HepG2 (cell line): ENCODE data around the gene CD44. TPM values are rescaled to one million over a fixed set of nuclear protein-coding genes. Genes with fewer than 3 reads are reported as not detected.

Experiments
- FOSL2 ChIP-seq: sonication (generic); formaldehyde crosslinking; IDR thresholded peaks from 2 replicates; pipeline ENCODE4 v1.4.0; 2020; ENCODE audit warnings: missing genetic modification reagents
- GATA4 ChIP-seq: sonication (generic); IDR thresholded peaks from 2 replicates; pipeline ENCODE4 v1.6.1; 2016; ENCODE audit warnings: antibody characterized with exemption, low read depth, borderline replicate concordance
- IKZF4 ChIP-seq: sonication (generic); formaldehyde crosslinking; IDR thresholded peaks from 2 replicates; pipeline ENCODE4 v1.5.1; 2020; ENCODE audit warnings: borderline replicate concordance, mild to moderate bottlenecking, low read depth, missing genetic modification reagents; ENCODE audit errors: not compliant biosample characterization
- KDM5A ChIP-seq: fragments of 200-600 bp; sonication (generic); IDR thresholded peaks from 2 replicates; pipeline ENCODE4 v1.7.0; 2018; ENCODE audit warnings: antibody characterized with exemption, mild to moderate bottlenecking, low read length, borderline replicate concordance
- LCORL ChIP-seq, 2 experiments: fragments of 450-650 bp in 1 of 2; sonication (generic) in 1 of 2; formaldehyde crosslinking in 1 of 2; IDR thresholded peaks; 2 replicates each; pipeline versions ENCODE4 v1.5.0 to v1.6.1; 2017 to 2020; ENCODE audit warnings: antibody characterized with exemption in 1 of 2, missing genetic modification reagents in 1 of 2
- SAP130 ChIP-seq: IDR thresholded peaks from 2 replicates; pipeline ENCODE4 v1.6.1; 2016; ENCODE audit warnings: low read depth
- SIX4 ChIP-seq: sonication (generic); formaldehyde crosslinking; IDR thresholded peaks from 2 replicates; pipeline ENCODE4 v1.4.0; 2020; ENCODE audit warnings: missing genetic modification reagents
- SOX13 ChIP-seq, 3 experiments: fragments of 450-650 bp in 1 of 3; sonication (generic) in 1 of 3; formaldehyde crosslinking in 1 of 3; IDR thresholded peaks in 2 of 3; conservative IDR thresholded peaks in 1 of 3; 2 replicates each; pipeline versions ENCODE4 v1.5.0 to v1.6.1; 2016 to 2020; ENCODE audit warnings: antibody characterized with exemption in 1 of 3, mild to moderate bottlenecking in 1 of 3, missing compliant biosample characterization in 1 of 3, missing genetic modification reagents in 1 of 3, moderate library complexity in 1 of 3
- SOX6 ChIP-seq, 2 experiments: fragments of 450-650 bp in 1 of 2; sonication (generic) in 1 of 2; formaldehyde crosslinking in 1 of 2; IDR thresholded peaks; 2 replicates each; pipeline versions ENCODE4 v1.4.0 to v1.6.1; 2017 to 2020; ENCODE audit warnings: antibody characterized with exemption in 1 of 2, mild to moderate bottlenecking in 1 of 2, missing genetic modification reagents in 1 of 2
- STAT5B ChIP-seq: sonication (generic); formaldehyde crosslinking; IDR thresholded peaks from 2 replicates; pipeline ENCODE4 v1.4.0; 2020; ENCODE audit warnings: missing genetic modification reagents
- TBL1XR1 ChIP-seq: fragments of 150-350 bp; IDR thresholded peaks from 2 replicates; pipeline ENCODE4 v1.6.1; 2014; ENCODE audit warnings: borderline replicate concordance, low read length; ENCODE audit not compliant: partially characterized antibody
- TEAD3 ChIP-seq: optimal IDR thresholded peaks from 2 replicates; pipeline ENCODE3; 2016; ENCODE audit warnings: borderline replicate concordance
- ZNF552 ChIP-seq: sonication (generic); formaldehyde crosslinking; IDR thresholded peaks from 2 replicates; pipeline ENCODE4 v1.9.0; 2022; ENCODE audit warnings: missing genetic modification reagents, mild to moderate bottlenecking, borderline replicate concordance
- ZNF720 ChIP-seq: sonication (generic); formaldehyde crosslinking; IDR thresholded peaks from 2 replicates; pipeline ENCODE4 v1.4.0; 2020; ENCODE audit warnings: missing genetic modification reagents
- ZNF768 ChIP-seq: sonication (generic); formaldehyde crosslinking; IDR thresholded peaks from 2 replicates; pipeline ENCODE4 v1.4.0; 2020; ENCODE audit warnings: missing genetic modification reagents
- ZNF782 ChIP-seq: sonication (generic); formaldehyde crosslinking; IDR thresholded peaks from 2 replicates; pipeline ENCODE4 v1.4.0; 2020; ENCODE audit warnings: missing genetic modification reagents, mild to moderate bottlenecking, borderline replicate concordance
- ZNF792 ChIP-seq: IDR thresholded peaks from 2 replicates; pipeline ENCODE4 v1.6.1; 2016
- ZNF850 ChIP-seq: sonication (generic); formaldehyde crosslinking; conservative IDR thresholded peaks from 2 replicates; pipeline ENCODE4 v1.9.0; 2021; ENCODE audit warnings: mild to moderate bottlenecking, missing genetic modification reagents
- polyA plus RNA-seq, 8 experiments: library from polyadenylated mRNA; depleted of rRNA in 3 of 8; stranded (reverse) in 7 of 8; unstranded in 1 of 8; fragments of >200 nt; fragmentation: Illumina TruSeq in 4 of 8; extraction: Trizol in 4 of 8; gene quantifications; 2 replicates each; pipeline versions ENCODE4 v1.2.1 to v1.2.3, GENCODE V29; 2011 to 2016; ENCODE audit warnings: low read depth in 4 of 8, missing spikeins in 1 of 8, mixed read lengths in 1 of 8; ENCODE audit not compliant: insufficient read depth in 1 of 8
- total RNA-seq, 5 experiments: library from RNA; depleted of rRNA; stranded (reverse); fragments of >200 nt; fragmentation: Illumina TruSeq; extraction: Trizol; gene quantifications; 2 replicates each; pipeline ENCODE4 v1.2.3, GENCODE V29; 2016; ENCODE audit warnings: low read depth in 1 of 5
- TF ChIP-seq, protein P1 (sequence below): sonication (generic); formaldehyde crosslinking; conservative IDR thresholded peaks from 2 replicates; pipeline ENCODE4 v1.4.0; 2020; ENCODE audit warnings: missing genetic modification reagents
- TF ChIP-seq, protein P2 (sequence below): sonication (generic); formaldehyde crosslinking; IDR thresholded peaks from 2 replicates; pipeline ENCODE4 v1.5.0; 2020; ENCODE audit warnings: mild to moderate bottlenecking, missing genetic modification reagents, borderline replicate concordance
- TF ChIP-seq, protein P3 (sequence below): sonication (generic); formaldehyde crosslinking; conservative IDR thresholded peaks from 2 replicates; pipeline ENCODE4 v1.8.0; 2022; ENCODE audit warnings: mild to moderate bottlenecking, moderate library complexity, missing genetic modification reagents

CD44 gene
- total and polyA plus RNA-seq, 2 of the 13 experiments (the other 11 are each of a cell fraction or from before 2014, with no cell fraction given), result 0.02 to 0.11 TPM

DNA sequence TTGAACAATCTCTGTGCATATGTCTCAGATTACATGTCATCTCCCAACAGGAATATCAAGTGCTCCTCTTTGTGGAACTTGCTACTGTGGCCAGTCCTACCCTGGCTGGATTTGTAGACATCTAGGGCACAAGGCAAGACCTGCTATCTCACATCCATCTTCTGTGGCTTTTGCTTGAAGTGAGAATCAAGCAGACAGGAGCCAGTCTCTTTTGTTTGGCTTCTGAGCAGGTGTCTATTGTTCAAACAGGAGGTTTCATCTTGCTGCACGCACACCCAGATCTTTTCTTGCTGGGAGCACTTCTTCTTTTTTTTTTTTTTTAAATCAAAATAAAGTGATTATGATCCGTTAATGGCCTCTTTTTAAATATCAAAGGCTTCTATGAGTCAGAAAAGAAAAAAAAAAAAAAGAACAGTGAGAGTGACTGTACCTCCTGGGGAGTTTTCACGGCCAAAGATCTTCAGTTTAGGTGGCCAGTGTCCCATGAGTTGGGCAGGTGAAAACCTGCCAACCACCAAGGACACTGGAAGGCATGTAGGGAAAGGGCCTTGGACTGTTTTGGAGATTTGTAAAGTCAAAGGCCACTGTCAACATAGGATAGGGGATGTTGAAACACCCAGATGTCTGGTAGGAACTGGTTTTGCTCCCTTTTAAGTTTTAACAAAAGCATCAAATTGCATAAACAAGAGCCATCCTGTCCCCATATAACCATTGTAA, 78.1 kb downstream of the CD44 start (continued):
- TF ChIP-seq, protein P1, sequence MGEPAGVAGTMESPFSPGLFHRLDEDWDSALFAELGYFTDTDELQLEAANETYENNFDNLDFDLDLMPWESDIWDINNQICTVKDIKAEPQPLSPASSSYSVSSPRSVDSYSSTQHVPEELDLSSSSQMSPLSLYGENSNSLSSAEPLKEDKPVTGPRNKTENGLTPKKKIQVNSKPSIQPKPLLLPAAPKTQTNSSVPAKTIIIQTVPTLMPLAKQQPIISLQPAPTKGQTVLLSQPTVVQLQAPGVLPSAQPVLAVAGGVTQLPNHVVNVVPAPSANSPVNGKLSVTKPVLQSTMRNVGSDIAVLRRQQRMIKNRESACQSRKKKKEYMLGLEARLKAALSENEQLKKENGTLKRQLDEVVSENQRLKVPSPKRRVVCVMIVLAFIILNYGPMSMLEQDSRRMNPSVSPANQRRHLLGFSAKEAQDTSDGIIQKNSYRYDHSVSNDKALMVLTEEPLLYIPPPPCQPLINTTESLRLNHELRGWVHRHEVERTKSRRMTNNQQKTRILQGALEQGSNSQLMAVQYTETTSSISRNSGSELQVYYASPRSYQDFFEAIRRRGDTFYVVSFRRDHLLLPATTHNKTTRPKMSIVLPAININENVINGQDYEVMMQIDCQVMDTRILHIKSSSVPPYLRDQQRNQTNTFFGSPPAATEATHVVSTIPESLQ (CRISPR knock-in tag), result no peak
- TF ChIP-seq SIX4 (CRISPR knock-in tag), result peak; percentile 40; the same call in 1 of the 2 replicates
- TF ChIP-seq SOX6 (IDR thresholded peaks at IDR 0.05), result no peak
- peak; percentile 84 for TF ChIP-seq SOX6 (CRISPR knock-in tag; IDR thresholded peaks at IDR 0.05)
- TF ChIP-seq, protein P2, sequence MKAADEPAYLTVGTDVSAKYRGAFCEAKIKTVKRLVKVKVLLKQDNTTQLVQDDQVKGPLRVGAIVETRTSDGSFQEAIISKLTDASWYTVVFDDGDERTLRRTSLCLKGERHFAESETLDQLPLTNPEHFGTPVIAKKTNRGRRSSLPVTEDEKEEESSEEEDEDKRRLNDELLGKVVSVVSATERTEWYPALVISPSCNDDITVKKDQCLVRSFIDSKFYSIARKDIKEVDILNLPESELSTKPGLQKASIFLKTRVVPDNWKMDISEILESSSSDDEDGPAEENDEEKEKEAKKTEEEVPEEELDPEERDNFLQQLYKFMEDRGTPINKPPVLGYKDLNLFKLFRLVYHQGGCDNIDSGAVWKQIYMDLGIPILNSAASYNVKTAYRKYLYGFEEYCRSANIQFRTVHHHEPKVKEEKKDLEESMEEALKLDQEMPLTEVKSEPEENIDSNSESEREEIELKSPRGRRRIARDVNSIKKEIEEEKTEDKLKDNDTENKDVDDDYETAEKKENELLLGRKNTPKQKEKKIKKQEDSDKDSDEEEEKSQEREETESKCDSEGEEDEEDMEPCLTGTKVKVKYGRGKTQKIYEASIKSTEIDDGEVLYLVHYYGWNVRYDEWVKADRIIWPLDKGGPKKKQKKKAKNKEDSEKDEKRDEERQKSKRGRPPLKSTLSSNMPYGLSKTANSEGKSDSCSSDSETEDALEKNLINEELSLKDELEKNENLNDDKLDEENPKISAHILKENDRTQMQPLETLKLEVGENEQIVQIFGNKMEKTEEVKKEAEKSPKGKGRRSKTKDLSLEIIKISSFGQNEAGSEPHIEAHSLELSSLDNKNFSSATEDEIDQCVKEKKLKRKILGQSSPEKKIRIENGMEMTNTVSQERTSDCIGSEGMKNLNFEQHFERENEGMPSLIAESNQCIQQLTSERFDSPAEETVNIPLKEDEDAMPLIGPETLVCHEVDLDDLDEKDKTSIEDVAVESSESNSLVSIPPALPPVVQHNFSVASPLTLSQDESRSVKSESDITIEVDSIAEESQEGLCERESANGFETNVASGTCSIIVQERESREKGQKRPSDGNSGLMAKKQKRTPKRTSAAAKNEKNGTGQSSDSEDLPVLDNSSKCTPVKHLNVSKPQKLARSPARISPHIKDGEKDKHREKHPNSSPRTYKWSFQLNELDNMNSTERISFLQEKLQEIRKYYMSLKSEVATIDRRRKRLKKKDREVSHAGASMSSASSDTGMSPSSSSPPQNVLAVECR, result no peak
- no peak for TF ChIP-seq ZNF792 (CRISPR knock-in tag)
- TF ChIP-seq, protein P3, sequence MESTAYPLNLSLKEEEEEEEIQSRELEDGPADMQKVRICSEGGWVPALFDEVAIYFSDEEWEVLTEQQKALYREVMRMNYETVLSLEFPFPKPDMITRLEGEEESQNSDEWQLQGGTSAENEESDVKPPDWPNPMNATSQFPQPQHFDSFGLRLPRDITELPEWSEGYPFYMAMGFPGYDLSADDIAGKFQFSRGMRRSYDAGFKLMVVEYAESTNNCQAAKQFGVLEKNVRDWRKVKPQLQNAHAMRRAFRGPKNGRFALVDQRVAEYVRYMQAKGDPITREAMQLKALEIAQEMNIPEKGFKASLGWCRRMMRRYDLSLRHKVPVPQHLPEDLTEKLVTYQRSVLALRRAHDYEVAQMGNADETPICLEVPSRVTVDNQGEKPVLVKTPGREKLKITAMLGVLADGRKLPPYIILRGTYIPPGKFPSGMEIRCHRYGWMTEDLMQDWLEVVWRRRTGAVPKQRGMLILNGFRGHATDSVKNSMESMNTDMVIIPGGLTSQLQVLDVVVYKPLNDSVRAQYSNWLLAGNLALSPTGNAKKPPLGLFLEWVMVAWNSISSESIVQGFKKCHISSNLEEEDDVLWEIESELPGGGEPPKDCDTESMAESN, result no peak
- TF ChIP-seq ZNF768 (CRISPR knock-in tag), result no peak
- TF ChIP-seq LCORL (IDR thresholded peaks at IDR 0.05), result 0 out of 2 replicates have a peak, but pooled peaks have one; percentile 17
- TF ChIP-seq LCORL (CRISPR knock-in tag; IDR thresholded peaks at IDR 0.05), result peak; percentile 90
- TF ChIP-seq SAP130, result no peak
- no peak for TF ChIP-seq ZNF552 (CRISPR knock-in tag)
- no peak for TF ChIP-seq TEAD3 (CRISPR knock-in tag)
- no peak for TF ChIP-seq SOX13 (IDR thresholded peaks at IDR 0.05)
- TF ChIP-seq SOX13 (CRISPR knock-in tag; conservative IDR thresholded peaks at IDR 0.05 in 1 of 2, IDR thresholded peaks at IDR 0.05 in 1 of 2), result peak in 1 of 2 experiments; percentile 68; a peak in 2 of 4 replicates
- TF ChIP-seq TBL1XR1, result no peak
- TF ChIP-seq GATA4, result no peak
- TF ChIP-seq KDM5A, result no peak
- TF ChIP-seq ZNF782 (CRISPR knock-in tag), result no peak
- no peak for TF ChIP-seq ZNF850 (CRISPR knock-in tag)
- no peak for TF ChIP-seq STAT5B (CRISPR knock-in tag)
- peak; percentile 25; the same call in 1 of the 2 replicates for TF ChIP-seq FOSL2 (CRISPR knock-in tag)
- no peak for TF ChIP-seq ZNF720
- TF ChIP-seq IKZF4 (CRISPR knock-in tag), result no peak
